Measurements from ENCODE around the gene GPR183. TPM values are rescaled to one million over a fixed set of nuclear protein-coding genes. Genes with fewer than 3 reads are reported as not detected.

Gene GPR183
- total and polyA plus RNA-seq, 2 of the 8 experiments (the other 6 are each of a cell fraction or from before 2014, with no cell fraction given), result not detected

DNA sequence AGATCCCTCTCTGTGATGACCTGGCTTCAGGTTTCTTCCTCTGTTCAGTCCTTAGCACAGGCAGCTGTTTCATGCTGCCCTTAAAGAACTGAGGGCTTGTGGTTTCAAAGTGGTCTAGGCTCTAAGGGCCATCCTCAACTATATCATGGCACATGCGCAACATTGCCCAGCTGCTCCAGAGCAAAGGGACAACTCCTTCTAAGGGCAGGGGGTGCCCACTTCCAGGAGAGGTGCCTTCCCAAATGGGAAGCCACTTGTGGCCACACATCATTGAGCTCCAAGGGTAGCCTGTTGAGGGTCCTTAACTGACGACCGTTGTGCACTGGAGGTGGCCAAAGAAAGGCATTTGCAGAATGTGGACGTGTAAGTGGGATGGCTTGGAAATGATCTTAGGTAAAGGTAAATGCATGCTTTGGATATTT, 7.3 kb downstream of the GPR183 start:
- Histone ChIP-seq H4K91ac (replicated peaks; ENCODE audit: insufficient read length, low read length) (no peak overlapping the region), H3K9me3 (ENCODE audit: insufficient read depth in 2 of 2, low read depth in 1 of 2, low read length in 1 of 2) (no peaks in the 10 kb centered on the region), H4K20me1 (replicated peaks in 1 of 2; ENCODE audit: control insufficient read depth in 1 of 2, insufficient read depth in 2 of 2, low read length in 2 of 2) (peaks cover 3 to 5% of the 10 kb centered on the region in 2 experiments), H3K79me2 (ENCODE audit: control insufficient read depth in 1 of 2, insufficient read depth in 2 of 2, low read length in 2 of 2) (no peaks in the 10 kb centered on the region), H3K14ac (ENCODE audit: insufficient read length) (no peak overlapping the region), H3K27me3 (replicated peaks in 1 of 4; ENCODE audit: control insufficient read depth in 3 of 4, extremely low read depth in 1 of 4, insufficient read depth in 3 of 4, low read length in 3 of 4) (no peaks in the 10 kb centered on the region), H3K79me1 (ENCODE audit: low read depth, low read length) (0 out of 2 replicates have a peak, but pooled peaks cover 2% of the 10 kb centered on the region), H3K56ac (replicated peaks; ENCODE audit: insufficient read length, low read depth, low read length) (no peak overlapping the region), H3K4ac (replicated peaks; ENCODE audit: insufficient read length, low read depth, low read length) (no peak overlapping the region), H3K23me2 (ENCODE audit: low read depth, low read length) (no peaks in the 10 kb centered on the region), H3K4me1 (replicated peaks in 1 of 4; ENCODE audit: control insufficient read depth in 3 of 4, insufficient read depth in 4 of 4, low read length in 3 of 4) (no peaks in the 10 kb centered on the region; a peak in 1 of 7 replicates), H3K27ac (ENCODE audit: low read depth, low read length) (no peak overlapping the region), H4K8ac (ENCODE audit: extremely low read depth, insufficient read depth, low read length) (no peak overlapping the region; the same call in 1 of the 2 replicates), H2BK20ac (ENCODE audit: low read length) (no peak overlapping the region), H3K18ac (ENCODE audit: extremely low read depth, low read length) (no peak overlapping the region), H4K5ac (ENCODE audit: insufficient read length, low read depth, low read length) (no peak overlapping the region), H2AFZ (ENCODE audit: low read length) (no peak overlapping the region), H3K4me3 (ENCODE audit: extremely low read depth in 1 of 4, insufficient read depth in 2 of 4, low read depth in 3 of 4, low read length in 4 of 4) (no peak overlapping the region), H2BK12ac (ENCODE audit: low read depth, low read length) (no peak overlapping the region), H3K36me3 (ENCODE audit: control insufficient read depth in 2 of 4, insufficient read depth in 4 of 4, low read length in 3 of 4) (no peaks in the 10 kb centered on the region), H2BK15ac (ENCODE audit: low read length) (no peak overlapping the region), H3K4me2 (ENCODE audit: insufficient read depth in 1 of 2, low read depth in 2 of 2, low read length in 2 of 2) (no peak overlapping the region), H3K9ac (replicated peaks in 1 of 4; ENCODE audit: extremely low read depth in 1 of 4, low read depth in 3 of 4, low read length in 3 of 4) (no peak overlapping the region; a peak in 1 of 7 replicates), H2AK5ac (ENCODE audit: low read depth, low read length) (no peak overlapping the region), H2BK120ac (replicated peaks; ENCODE audit: low read depth, low read length) (no peak overlapping the region), H2BK5ac (ENCODE audit: low read depth, low read length) (no peak overlapping the region), H3K23ac (ENCODE audit: insufficient read length) (no peak overlapping the region)
- WGBS, 2 experiments (ENCODE audit: extremely low coverage in 1 of 2, insufficient coverage in 1 of 2, insufficient read length in 1 of 2, insufficient replicate concordance in 2 of 2, low coverage in 1 of 2, low lambda C conversion rate in 2 of 2, missing lambda C conversion rate in 1 of 2), result 84% methylated on average over 4 of the region's 4 CpGs; no CpG with 5 or more reads in 1 of the 2 experiments
- no peak for FAIRE-seq
- peak; percentile 45; the same call in 1 of the 2 replicates for TF ChIP-seq TEAD4 (IDR thresholded peaks at IDR 0.05; ENCODE audit: low read depth, low read length)
- no peak for TF ChIP-seq EP300 (IDR thresholded peaks at IDR 0.05; ENCODE audit: borderline replicate concordance in 1 of 2, low read depth in 2 of 2, low read length in 2 of 2)
- TF ChIP-seq, protein P1, sequence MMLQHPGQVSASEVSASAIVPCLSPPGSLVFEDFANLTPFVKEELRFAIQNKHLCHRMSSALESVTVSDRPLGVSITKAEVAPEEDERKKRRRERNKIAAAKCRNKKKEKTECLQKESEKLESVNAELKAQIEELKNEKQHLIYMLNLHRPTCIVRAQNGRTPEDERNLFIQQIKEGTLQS (IDR thresholded peaks at IDR 0.05; ENCODE audit: insufficient read depth, low read depth, low read length), result no peak
- no peak for DNase-seq (ENCODE audit: low read depth in 1 of 2, low spot score in 2 of 2)
- ChIA-PET CTCF (ENCODE audit: partially characterized antibody) (interaction anchor here (0.8 to 2.0 kb wide), 5 partner anchors 19 to 123 kb away, joined by 3 to 6 read pairs (median 3); no protein-coding TSS in a partner anchor), POLR2A (ENCODE audit: partially characterized antibody) (interaction anchor here (0.6 to 1.5 kb wide), 2 partner anchors 9 to 190 kb away, joined by 3 read pairs; no protein-coding TSS in a partner anchor)
